Mesenteric fat pad (tissue), 1 donor: Measurements from ENCODE around the gene HLCS. TPM values are rescaled to one million over a fixed set of nuclear protein-coding genes. Genes with fewer than 3 reads are reported as not detected.

Experiments used
- DNase-seq: peaks from one replicate; pipeline ENCODE4 v3.0.0-alpha.2; 2020; ENCODE audit warnings: low spot score
- total RNA-seq: library from RNA; stranded (reverse); fragmentation: NEBNext Ultra II Directional; extraction: Animal tissue kit (Norgen Biotek cat#: 25700); gene quantifications from one replicate; pipeline ENCODE4 v1.2.1, GENCODE V29; 2021
- donor health status: DM: yes; HTN: yes; CAD: no.

HLCS gene
- total RNA-seq, 1 donor from 2014 or later: 18.8 TPM

DNA sequence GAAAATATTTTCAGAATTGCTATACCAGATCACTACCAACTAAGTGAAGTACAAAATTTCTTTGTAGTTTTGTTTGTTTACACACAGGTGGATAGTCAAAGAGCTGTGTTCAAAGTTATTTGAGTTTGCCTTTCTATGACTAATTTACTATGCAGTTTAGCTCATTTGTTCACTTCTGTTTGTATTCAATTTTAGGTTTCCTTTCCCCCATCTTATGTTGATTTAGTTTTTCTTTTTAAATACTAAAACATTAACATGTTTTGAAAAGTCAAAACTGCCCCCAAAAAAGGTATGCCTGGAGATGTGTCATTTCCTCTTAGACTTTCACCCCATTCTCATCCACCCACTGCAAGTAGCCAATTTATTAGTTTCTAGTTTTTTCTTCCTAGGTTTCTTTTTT, 21.4 kb upstream of the HLCS start:
- no peak for DNase-seq

DNA sequence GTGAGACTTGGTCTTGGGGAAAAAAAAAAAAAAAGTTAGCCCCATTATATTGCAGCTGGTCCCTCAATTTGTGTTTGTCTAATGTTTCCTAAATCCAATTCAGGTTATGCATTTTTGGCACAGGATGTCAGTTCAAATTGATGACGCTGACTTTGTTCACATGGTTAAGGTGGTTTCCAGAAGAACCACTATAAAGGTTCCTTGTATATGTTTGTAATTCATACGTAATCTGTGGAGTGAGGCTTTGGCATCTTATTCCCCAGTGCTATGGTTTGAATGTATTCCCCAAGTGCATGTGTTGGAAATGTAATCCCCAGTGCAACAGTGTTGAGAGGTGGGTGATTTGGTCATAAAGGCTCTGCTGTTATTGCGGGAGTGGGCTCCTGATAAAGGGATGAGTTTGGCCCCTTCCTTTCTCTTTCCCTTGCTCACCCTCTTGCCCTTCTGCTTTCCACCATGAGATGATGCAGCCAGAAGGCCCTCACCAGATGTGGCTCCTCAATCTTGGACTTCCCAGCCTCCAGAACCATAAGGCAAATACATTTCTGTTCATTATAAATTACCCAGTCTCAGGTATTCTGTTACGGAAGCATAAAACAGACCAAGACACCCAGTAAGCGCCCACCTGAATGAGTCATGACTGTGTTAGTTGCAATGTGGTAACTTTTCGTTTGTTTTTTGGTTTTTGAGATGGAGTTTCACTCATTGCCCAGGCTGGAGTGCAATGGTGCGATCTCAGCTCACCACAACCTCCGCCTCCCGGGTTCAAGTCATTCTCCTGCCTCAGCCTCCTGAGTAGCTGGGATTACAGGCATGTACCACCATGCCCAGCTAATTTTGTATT, 19.5 kb upstream of the HLCS start:
- no peak for DNase-seq

DNA sequence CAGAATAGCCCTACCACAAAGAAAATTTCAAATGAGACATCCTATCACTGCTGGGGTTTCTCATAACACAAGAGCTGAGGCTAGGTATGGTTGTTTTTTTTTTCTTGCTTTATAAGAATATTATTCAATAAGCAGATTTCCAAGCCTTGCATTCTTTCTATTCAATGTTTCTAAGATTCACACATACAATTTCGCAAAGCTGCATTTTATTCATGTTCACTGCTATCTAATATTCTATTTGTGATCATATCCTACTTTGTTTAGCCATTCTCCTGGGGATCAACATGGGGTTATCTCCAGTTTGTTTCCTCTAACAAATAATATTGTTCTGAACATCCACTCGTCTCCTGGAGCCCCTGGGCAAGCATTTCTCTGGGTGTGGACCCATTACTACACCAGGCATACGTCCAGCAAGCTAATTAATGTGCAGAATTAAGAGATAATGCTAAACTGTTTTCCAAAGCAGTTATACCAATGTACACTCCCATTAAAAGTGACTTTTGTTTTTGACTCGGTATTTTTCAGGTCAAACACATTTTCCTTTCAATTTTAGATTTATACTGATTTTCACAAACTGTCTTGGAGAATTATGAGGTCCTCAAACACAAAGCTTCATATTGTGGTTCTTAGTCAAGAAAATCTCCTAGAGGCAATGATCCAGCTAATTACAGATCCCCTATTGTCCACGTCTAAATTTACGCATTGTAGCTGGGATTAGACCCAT, 15.7 kb upstream of the HLCS start:
- no peak for DNase-seq

DNA sequence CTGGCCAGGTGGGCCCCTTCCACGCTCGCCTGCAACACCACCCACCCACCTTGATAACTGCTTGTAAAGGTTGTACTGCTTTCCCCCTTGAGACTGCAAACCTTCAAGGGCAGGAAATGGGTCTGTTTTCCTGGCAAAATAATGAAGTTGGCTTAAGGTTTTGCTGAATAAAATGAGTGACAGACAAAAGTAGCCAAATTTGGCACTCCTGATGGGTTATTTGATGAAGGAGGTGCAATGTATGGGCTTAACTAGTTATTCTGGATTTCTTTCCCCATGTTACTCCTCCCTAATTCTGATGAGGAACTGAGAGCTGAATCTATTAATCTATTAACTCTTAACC, 14.6 kb upstream of the HLCS start:
- no peak for DNase-seq

DNA sequence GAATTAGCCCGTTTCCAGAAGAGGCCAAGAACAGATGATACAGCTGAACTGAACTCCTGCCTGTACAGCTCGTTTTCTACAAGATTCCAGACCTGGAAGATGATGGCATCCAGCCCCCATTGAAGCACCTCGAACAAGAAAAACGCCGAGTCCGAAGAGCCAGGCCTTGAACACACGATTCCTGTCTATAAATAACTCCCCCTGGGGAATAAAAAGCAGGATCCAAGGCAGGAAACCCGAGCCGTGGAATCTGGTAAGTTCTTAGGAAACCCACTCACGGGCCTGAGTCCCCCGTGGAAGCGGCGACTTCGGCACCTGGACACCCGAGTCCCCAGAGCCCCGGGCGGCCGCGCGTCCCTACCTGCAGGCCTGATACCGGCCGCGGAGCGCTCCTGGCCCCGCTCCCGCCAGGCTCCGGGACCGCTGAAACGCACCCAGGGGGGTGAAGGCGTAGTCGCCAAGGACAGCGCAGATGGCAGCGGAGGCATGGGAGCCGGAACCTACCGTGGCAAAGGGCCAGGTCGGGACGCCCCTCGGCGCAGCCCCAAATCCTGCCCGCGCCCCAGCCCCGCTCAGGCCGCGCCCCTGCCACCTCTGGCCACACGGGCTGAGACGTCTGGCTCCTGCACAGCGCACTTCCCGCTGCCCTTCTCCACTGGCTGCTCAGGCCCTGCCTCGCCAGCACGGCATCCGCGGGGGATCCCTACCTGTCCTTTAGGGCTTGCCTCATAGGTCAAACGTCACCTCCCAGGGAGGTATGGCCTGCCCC, 14.0 kb upstream of the HLCS start:
- no peak for DNase-seq

DNA sequence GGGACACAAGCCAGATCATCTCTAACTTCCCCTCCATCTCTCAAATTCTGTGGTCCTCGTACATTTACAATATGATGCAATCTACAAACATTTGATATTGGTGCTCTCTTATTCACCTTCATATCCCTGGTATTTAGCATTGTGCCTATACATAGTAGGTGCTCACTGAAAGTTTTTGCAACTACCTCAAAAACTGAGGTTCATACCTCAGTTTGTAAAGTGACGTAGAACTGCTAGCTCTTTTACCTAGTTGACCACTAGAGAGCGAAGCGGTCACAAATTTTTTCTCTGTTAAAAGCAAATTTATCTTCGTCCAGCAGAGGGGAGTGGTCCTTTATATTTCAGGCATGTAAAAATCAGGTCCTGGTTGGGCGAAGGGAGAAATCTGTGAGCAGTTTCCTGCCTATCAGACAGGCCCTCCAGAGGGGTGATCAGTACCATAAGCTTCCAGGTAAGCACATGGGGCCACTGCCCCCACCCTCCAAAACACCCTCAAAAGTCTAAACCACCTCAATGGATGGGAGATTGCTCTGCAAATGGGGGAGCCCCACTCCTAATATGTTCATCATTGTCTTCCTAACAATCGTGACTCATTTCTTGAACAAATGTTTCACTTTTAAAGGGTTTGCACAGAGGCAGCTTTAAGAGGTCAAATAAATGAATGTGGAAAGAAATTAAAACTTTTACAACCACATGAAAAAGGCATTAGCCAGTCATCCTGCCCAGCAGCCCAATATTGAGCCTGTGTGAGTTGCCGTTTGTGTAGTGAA, 10.6 kb upstream of the HLCS start:
- DNase-seq: no peak

DNA sequence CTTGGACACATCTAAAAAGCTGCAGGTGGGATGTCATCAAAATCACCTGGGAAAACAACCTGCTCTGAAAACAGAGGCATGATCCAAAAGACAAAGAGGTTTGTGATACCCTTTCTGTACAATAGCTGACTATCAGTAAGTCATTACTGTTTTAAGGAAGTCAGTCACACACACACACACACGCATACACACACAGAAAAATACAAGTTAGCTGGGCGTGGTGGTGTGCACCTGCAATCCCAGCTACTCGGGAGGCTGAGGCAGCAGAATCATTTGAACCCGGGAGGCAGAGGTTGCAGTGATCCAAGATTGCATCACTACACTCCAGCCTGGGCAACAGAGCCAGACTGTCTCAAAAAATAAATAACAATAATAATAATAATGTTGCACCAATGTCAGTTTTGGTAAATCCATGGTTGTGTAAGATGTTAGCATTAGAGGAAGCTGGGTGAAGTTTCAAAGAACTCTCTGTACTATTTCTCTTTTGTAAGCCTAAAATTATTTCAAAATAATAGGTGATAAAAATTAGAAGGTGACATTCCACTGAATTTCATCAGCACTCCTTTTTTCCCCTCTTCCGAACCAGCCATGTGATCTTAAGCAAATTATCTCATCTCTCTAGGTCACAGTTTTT, 9.9 kb upstream of the HLCS start:
- peak; percentile 24 for DNase-seq

DNA sequence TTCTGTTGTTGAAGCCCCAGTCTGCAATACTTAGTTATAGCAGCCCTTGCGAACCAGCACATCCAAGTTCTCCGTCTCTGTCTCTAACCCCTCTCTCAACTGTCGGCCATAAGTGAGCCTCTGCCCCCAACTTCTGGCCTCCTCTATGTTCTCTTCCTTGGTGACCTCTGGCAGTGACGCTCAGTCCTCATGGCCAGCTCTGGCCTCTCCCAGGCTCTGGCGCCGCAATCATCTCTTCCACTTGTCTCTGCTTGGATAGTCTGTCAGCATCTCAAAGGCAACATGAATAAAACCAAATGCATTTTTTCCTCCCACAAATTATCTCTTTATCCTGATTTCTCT, 8.4 kb upstream of the HLCS start:
- peak; percentile 24 for DNase-seq

DNA sequence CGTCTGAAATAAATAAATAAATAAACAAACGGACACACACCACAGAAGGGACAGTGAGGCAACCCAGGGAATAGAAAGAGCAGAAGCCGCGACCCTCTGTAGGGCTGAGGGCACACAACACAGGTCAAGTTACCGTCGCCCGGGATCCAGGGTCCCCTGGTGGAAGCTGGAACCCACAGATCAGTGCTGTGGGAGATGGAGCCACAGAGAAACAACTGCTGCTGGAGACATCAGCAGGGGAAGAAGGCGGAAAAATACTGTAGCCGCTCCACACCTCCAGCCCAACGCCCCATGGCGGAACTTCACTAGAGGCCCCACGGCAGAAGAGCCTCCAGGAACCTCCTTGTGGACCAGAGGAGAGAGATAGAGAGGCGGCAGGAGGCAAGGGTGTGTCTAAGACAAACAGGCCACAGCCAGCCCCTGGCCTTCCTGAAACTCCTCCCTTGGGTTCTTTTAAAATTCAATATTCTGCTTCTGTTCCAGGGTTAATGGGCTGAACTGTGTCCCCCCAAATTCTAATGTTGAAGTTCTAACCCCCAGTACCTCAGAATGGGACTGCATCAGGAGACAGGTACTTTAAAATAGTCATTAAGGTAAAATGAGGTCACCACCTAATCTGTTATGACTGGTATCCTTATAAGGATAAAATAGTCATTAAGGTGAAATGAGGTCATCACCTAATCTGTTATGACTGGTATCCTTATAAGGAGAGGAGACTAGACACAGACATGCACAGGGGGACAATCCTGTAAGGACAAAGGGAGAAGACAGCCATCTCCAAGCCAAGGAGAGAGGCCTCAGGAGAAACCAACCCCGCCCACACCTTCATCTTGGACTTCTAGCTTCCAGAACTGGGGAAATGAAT, 7.7 kb upstream of the HLCS start:
- DNase-seq: peak; percentile 77

DNA sequence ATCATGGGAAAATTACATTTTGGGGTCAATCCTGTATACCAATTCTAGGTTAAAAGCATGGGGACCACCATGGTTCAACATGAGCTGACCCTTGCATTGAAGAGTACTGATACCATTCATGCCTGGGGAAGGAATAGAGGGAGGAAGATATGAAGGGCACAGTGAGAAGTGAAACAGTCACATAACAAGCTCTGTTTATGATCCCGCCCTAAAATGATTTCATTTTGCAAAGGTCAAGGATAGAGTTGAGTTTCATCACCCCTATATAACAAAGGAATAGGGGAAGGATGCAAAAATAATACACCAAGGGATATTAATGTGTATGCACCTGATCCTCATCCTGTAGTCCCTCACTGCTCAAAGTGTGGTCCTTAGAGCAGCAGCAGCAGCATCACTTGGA, 2.5 kb upstream of the HLCS start:
- no peak for DNase-seq

DNA sequence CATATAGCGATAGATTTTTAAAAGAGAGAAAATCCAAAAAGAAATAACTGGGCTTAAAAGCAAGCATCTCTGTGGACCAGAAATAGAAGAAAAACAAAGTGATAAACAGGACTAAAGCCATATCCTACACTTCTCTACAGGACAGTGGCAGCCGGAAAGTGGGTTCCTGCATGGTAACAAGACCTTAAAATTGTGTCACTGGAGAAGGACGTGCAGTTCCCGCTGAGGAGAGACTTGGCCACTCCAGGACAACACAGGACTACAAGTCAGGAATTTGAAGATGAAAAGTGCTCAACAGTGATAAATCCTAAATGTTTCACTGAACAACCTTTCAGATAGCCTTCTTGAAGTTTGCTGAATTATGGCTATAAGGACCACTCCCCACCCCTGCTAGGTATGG, 1.9 kb upstream of the HLCS start:
- DNase-seq: peak; percentile 16

DNA sequence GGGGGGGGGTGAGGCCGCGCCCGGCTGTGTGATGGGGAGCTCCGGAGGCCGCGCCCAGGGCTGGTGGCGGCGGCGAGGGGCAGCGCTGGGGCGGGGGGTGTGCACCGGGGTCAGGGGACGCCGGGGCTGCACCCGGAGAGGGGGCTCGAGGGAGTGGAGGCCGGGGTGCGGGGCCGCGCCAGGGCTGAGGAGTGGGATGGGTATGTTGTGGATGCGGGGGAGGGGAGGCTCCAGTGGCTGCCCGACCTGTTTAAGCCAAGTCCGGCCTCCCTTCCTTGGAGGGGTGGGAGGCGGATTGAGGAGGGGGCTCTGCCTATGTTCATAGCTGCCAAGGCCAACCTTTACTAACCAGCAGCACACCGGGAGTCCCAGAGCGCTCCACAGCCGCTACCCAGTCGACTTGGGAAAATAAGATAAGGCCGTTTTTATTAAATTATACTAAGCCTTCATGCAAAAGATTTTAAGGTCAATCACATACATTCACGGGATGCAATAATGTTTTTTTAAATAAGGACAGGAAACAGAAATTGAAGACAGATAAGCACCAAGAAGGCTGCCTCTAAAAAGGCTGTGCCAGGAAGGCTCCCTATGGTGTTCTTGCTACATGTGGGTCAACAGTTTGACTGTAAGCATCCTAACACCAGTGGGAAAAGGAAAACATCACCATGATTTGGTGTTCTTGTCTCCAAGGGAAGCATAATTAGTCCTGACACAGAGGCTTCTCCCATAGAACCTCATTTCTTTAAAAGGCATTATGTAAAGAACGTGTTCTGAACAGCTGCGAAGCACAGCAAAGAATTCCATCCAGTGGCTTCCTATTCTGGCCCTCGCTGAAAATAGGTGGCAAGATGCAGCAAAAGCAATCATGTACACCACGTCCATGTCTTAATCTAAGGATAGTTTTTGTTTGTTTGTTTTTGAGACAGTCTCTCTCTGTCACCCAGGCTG, 626 bp upstream of the HLCS start:
- no peak for DNase-seq

DNA sequence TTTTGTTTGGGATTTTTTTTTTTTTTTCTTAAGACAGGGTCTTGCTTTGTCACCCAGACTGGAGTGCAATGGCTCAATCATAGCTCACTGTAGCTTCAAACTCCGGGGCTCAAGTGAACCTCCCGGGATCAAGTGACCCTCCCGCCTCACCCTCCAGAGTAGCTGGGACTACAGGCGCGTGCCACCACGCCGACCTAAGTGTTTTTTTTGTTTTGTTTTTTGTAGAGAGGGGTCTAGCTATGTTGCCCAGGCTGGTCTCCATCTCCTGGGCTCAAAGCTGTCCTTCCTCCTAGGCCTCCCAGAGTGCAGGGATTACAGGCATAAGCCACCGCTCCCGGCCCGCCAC, 776 bp downstream of the HLCS start:
- DNase-seq: no peak

DNA sequence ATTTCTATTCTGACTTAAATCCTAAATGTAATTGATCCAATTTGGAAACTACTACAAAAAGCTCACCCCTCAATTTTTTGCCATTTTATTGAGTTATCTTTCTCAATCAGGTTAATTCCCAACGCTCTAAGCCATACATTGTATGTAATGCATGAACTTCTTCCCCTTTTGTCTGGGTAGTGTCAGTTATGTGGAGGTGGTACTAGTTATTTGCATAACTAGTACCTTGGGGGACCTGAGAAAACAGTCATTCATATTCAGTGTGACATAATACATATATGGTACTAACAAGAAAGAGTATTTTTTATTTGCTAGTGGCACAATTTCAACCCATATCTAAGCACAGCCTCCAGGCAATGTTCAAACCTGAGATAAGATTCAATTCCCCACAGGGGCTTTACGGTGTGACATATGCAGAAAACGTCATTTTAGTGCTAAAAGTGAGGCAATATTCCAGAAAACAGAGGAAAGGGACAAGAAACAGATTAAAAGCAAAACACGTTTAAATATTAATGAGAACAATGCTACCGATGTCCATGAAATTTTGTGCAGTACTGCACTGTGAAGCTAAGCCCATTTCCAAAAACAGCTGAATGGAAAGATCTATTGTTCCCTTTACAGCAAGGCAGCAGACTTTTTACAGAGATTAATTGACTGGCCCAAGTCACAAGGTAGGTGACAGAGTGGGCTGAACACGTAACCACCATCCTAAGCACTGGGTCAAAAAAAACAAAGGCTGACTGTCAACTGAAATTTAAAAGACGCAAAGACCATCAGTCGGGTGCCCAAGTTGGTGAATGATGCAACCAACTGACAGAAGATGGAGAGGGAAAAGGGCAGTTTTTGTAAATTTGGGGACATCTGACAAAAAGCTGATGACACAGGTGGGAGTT, 1.4 kb downstream of the HLCS start:
- DNase-seq: peak; percentile 4

DNA sequence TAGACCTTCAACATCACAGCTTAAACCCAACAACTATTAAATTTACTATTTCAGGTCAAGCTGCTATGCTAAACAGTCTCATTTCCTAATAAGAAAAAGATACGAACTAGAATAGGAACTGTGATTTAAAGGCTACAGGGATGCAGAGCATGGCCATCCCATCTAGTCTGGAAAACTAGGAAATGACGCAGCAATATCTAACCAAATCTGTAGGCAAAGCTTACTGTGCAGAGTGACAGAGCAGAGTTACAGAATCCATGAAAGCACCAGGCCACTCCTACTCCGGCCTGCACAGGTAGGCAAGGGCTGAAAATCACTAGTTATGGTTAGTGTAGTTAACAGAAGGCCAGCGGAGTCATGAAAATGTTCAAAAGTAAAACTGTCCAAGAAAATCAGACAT, 2.1 kb downstream of the HLCS start:
- DNase-seq: peak; percentile 2

DNA sequence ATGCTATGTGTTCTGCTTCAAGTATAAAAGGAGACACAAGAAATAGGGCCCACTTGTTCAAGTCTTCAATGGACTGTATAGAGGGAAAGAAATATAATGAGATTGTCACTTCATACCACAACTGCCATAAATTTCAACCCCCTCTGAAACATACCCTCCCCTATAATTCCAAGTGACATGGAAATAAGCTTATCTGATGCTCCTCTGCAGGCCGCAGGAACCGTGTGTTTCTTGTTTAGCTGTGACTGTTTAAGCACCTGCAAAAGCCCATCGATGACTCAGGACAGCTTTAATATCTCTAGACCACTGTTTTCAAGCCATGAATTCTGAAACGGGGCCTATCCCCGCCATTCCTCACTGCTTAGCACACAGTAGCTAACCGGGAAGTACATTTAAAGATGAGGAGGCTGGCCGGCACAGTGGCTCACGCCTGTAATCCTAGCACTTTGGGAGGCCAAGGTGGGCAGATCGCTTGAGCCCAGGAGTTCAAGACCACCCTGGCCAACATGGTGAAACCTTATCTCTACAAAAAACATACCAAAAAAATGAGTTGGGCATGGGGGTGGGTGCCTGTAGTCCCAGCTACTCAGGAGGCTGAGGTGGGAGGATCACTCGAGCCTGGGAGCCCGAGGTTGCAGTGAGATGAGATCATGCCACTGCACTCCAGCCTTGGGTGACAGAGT, 4.2 kb downstream of the HLCS start:
- DNase-seq: peak; percentile 64

DNA sequence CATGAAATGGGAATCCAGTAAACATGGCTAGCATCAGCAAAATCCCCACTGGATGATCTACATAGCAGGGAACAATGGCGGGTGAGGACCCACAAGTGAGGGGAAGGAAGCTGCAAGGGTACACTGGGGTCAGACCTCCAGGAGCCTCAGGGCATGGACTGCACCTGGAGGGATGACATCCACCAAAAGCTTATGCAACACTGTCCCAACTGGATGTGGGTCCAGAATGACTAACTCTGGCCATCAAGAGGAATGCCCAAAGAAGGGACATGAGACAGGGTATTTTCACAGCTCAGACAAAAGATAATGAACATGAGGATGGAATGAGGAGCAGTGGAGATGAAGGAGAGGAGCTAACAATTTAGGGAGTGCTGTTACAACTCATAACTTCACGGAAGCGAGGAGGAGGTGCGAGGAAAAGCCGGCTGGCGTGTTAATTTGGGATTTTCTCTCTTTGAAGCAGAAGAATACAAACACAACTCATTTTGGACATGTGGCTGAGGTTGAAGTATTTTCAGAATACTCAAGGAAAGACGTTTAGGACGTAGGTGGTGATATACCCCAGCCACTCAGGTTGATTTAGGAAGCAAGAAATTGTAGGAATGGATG, 5.7 kb downstream of the HLCS start:
- DNase-seq: peak; percentile 45
